ENCODE measurements around the gene ANKRD53.

ANKRD53 gene

DNA sequence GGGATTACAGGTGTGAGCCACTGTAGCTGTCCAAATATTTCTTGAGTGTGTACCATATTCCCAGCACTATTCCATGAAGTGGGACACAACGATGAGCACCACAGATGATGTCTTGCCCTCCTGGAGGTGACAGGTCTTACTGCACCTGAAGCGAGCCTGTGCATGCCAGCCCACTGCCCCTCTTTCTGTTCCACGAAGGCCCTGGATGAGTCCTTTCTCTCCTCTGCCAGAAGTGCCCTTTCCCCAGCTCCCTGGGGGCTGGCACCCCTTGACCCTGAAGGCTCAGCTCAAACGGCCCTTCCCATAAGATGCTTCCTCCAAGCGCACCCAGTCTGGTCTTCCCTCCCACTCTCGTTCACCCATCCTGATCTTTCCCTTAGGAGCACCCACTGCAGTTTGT, 37.2 kb upstream of the ANKRD53 start:
- no peak overlapping the region for H3K4me3 ChIP-seq (ENCODE audit: low read depth, low read length)
- TF ChIP-seq, protein P1, sequence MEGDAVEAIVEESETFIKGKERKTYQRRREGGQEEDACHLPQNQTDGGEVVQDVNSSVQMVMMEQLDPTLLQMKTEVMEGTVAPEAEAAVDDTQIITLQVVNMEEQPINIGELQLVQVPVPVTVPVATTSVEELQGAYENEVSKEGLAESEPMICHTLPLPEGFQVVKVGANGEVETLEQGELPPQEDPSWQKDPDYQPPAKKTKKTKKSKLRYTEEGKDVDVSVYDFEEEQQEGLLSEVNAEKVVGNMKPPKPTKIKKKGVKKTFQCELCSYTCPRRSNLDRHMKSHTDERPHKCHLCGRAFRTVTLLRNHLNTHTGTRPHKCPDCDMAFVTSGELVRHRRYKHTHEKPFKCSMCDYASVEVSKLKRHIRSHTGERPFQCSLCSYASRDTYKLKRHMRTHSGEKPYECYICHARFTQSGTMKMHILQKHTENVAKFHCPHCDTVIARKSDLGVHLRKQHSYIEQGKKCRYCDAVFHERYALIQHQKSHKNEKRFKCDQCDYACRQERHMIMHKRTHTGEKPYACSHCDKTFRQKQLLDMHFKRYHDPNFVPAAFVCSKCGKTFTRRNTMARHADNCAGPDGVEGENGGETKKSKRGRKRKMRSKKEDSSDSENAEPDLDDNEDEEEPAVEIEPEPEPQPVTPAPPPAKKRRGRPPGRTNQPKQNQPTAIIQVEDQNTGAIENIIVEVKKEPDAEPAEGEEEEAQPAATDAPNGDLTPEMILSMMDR (IDR thresholded peaks at IDR 0.05; ENCODE audit: low read depth, low read length), result no peak

DNA sequence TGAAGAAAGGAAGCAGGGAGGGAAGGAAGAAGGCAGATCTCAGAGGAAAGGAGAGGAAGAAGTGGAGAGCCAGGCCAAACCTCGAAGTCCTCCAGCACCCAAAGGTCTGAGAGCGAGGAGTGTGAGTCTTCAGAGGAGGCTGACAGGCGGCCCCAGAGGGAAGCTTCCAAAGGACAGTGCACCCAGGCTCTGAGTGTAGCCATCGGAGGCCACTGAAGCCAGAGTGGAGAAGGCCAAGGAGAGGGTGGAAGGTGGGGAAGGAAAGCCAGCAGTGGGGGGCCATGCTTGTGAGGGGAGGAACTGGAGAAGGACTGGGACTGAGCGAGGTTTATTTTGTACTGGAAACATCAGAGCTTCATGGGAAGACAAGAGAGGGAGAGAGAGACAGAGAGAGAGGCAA, 36.7 kb upstream of the ANKRD53 start:
- TF ChIP-seq, protein P1 (IDR thresholded peaks at IDR 0.05; ENCODE audit: low read depth, low read length), result no peak

DNA sequence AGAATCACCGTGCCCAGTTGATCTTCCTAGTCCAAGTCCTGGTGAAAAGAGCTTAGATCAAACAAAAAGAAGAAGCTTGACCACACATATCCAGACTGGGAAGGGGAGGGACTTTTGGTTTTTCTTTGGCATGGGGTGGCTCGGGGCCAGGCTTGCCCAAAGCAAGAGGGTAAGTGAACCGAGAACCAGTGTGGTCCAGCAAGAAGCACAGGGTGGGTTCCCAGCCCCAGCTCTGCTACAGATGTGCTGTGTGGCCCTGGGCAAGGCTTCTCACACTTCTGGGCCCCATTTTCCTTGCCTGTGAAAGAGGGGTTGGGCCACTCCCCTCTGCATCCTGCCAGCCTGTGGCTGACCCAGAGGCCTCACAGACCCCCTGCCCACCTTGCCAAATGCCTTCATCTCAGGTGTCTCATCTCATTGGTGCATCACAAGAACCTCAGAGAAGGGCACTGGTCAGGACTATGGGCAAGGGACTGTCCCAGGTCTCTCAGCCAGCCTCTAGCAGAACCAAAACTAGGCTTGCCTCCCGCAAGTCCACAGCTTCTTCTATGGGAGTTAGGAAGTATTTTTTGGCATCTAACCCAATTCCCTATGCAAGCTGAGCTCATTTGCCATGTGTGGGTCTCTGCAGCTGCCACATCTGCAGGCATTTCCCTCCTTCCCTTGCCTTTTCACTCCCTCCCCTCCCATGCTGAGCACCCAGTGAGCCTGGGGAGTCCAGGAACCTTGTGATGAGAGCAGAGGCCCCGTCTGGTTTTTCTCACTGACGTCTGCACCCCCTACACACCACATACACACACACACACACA, 35.8 kb upstream of the ANKRD53 start:
- TF ChIP-seq, protein P1 (IDR thresholded peaks at IDR 0.05; ENCODE audit: low read depth, low read length), result no peak
- H3K4me3 ChIP-seq (ENCODE audit: low read depth, low read length), result no peak overlapping the region

More for the DNA sequence above, 36.7 kb upstream of the ANKRD53 start:
- no peak overlapping the region for H3K4me3 ChIP-seq (ENCODE audit: low read depth, low read length)

DNA sequence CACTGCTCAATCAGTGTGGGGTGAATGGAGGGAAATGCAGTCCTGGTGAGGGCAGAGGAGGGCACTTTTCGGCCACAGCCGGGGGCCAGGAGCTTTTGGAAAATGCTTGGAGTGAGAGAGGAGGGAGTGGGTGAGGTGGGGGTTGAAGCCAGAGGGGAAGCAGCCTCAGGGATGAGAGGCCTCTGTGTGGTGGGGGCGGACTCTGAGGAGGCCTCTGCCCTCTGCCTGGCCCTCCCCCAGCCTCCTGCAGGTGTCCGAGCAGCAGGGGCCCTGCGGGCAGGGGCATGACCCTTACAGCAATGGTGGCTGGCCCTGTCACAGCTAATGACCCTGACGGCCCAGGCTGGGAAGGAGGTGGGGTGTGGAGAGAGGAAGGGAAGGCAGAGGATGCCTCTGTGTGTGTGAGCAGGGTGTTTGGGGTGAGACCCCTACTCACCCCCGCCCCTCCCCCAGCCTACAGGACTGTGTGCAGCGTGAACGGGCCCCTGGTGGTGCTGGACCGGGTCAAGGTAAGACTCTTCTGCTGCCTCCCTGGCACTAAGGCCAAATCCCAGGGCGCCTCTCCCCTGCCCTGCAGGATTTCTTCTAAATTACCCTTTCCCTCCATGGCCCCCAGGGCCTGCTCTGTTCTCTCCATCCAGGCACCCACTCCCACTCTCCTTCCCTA, 35.1 kb upstream of the ANKRD53 start:
- TF ChIP-seq, protein P1 (IDR thresholded peaks at IDR 0.05; ENCODE audit: low read depth, low read length), result no peak
- H3K4me3 ChIP-seq (ENCODE audit: low read depth, low read length), result no peak overlapping the region

DNA sequence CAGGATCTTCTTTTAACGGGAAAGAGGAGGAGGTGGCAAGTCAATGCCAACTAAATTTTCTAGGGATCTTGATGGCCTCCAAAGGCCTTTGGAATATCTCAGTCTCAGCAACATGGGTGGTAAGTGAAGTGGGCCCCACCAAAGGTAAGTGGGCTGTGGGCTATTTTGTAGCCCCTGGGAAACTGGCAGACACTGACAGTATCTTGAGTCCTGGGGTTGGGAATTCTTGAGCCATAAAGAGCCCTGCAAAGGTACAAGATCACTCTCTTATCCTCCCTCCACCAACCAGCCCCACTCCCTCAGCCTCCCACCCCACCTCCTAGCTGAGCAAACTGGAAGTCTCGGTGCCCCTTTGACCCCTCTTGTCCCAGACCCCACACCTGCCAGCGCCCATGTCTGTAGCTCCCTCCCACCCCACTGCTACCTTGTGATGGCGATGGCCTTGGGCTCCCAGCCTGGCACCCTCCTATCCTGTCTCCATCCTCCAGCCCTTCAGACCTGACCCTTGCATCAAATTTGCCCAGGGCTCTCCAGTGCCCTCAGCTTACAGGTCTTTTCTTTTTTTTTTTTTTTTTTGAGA, 34.2 kb upstream of the ANKRD53 start:
- H3K4me3 ChIP-seq (ENCODE audit: low read depth, low read length), result no peak overlapping the region
- TF ChIP-seq, protein P1 (IDR thresholded peaks at IDR 0.05; ENCODE audit: low read depth, low read length), result no peak

DNA sequence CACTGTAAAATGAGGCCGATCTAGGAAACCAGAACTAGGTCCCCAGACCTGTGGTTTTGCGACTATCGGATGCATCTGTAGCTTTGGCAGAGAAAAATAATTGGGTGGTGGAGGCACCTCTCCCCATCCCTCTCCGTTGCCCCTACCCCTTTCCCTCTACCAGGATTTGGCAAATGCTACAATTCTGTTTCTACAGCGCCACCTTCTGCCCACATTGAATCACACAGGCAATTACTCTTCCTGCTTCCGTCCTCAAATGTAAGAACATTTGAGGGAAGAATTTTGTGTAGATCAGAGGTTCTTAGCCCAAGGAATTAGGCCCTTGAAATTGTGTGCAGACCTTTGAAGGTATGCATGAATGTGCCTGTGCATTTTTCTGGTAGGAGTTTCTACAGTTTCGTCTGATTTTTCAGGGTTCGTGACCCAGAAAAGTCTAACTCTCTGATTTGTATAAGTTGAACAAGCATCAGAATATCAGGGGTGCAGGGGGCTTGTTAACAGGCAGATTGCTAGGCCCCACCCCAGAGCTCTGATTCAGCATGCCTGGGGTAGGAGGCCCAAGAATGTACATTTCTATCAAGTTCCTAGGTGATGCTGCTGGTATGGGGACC, 31.5 kb upstream of the ANKRD53 start:
- TF ChIP-seq, protein P1 (IDR thresholded peaks at IDR 0.05; ENCODE audit: low read depth, low read length), result peak; percentile 67
- no peak overlapping the region for H3K4me3 ChIP-seq (ENCODE audit: low read depth, low read length)

All from WI38 (cell line).